Esophagus (tissue), 2 donors: ENCODE results near the gene TGFB1. TPM values are rescaled to one million over a fixed set of nuclear protein-coding genes. Genes with fewer than 3 reads are reported as not detected.

ENCODE experiments used
- H3K27ac ChIP-seq, 2 donors: one replicate each; pipeline ENCODE4 v1.5.1; 2013; ENCODE audit warnings: low read depth in 2 of 2, mild to moderate bottlenecking in 2 of 2, inconsistent platforms in 1 of 2, low read length in 1 of 2, moderate library complexity in 1 of 2
- H3K27me3 ChIP-seq, 2 donors: one replicate each; pipeline ENCODE4 v1.6.1; 2013; ENCODE audit warnings: low read length in 2 of 2, control low read depth in 1 of 2, mild to moderate bottlenecking in 1 of 2; ENCODE audit not compliant: insufficient read depth in 2 of 2, control insufficient read depth in 1 of 2
- H3K36me3 ChIP-seq, 2 donors: one replicate each; pipeline ENCODE4 v1.6.1; 2013; ENCODE audit warnings: low read length in 1 of 2; ENCODE audit not compliant: control insufficient read depth in 2 of 2, insufficient read depth in 2 of 2
- H3K4me1 ChIP-seq, 2 donors: one replicate each; pipeline ENCODE4 v1.6.1; 2013; ENCODE audit warnings: low read length in 1 of 2; ENCODE audit not compliant: control insufficient read depth in 2 of 2, insufficient read depth in 2 of 2
- H3K4me3 ChIP-seq, 2 donors: one replicate each; pipeline ENCODE4 v1.5.1; 2013; ENCODE audit warnings: low read length in 2 of 2, mild to moderate bottlenecking in 2 of 2, low read depth in 1 of 2, moderate library complexity in 1 of 2
- H3K9me3 ChIP-seq, 2 donors: one replicate each; pipeline ENCODE4 v1.6.1; 2013; ENCODE audit warnings: mild to moderate bottlenecking in 2 of 2, low read depth in 1 of 2, low read length in 1 of 2, moderate library complexity in 1 of 2; ENCODE audit not compliant: control insufficient read depth in 2 of 2, insufficient read depth in 1 of 2
- WGBS, 2 donors: extraction: QIAGEN DNeasy Blood & Tissue Kit; methylation state at CpG; one replicate each; pipeline ENCODE4 v1.1.7; 2013; 5-methylcytosine and 5-hydroxymethylcytosine counted together
- polyA plus RNA-seq, 2 donors: library from polyadenylated mRNA; stranded (reverse); fragments of 200-250 nt; gene quantifications; one replicate each; pipeline ENCODE4 v1.2.3, GENCODE V29; 2013
- donor health status: healthy with polysubstance abuse.
- donor health status: Bipolar disorder and iron deficiency.

TGFB1 gene
- polyA plus RNA-seq, 2 donors, result 16.2 to 77.1 TPM

- 15 to 18% methylated on average over 18 to 23 of the region's 23 CpGs for WGBS, 2 donors
Measured at GRCh38 chr19:41324921-41325639, 28.6 kb downstream of the TGFB1 start.

GRCh38 chr19:41324231-41324702 is 29.5 kb downstream of the TGFB1 start:
- H3K27me3 ChIP-seq, result no peaks in the 10 kb centered on the region
- H3K36me3 ChIP-seq, result peaks cover 3 to 36% of the 10 kb centered on the region in 2 donors
- WGBS, 2 donors, result 78 to 80% methylated on average over 7 of the region's 7 CpGs
- H3K4me3 ChIP-seq, result no peak overlapping the region
- peaks cover 2 to 40% of the 10 kb centered on the region in 2 donors for H3K4me1 ChIP-seq
- peak overlapping the region; percentile 48 to 76 for H3K27ac ChIP-seq
- H3K9me3 ChIP-seq, result no peaks in the 10 kb centered on the region

More at GRCh38 chr19:41324921-41325639, 28.6 kb downstream of the TGFB1 start:
- no peaks in the 10 kb centered on the region for H3K27me3 ChIP-seq
- peak overlapping the region; percentile 66 to 76 for H3K27ac ChIP-seq
- H3K4me1 ChIP-seq, result peaks cover 2 to 38% of the 10 kb centered on the region in 2 donors
- peaks cover 3 to 28% of the 10 kb centered on the region in 2 donors for H3K36me3 ChIP-seq
- H3K9me3 ChIP-seq, result no peaks in the 10 kb centered on the region
- H3K4me3 ChIP-seq, result no peak overlapping the region

- H3K36me3 ChIP-seq, result peaks cover 3 to 43% of the 10 kb centered on the region in 2 donors
- peaks cover 2 to 38% of the 10 kb centered on the region in 2 donors for H3K4me1 ChIP-seq
- peak overlapping the region; percentile 76 to 78 for H3K27ac ChIP-seq
- no peak overlapping the region for H3K4me3 ChIP-seq
- no peaks in the 10 kb centered on the region for H3K9me3 ChIP-seq
- WGBS, 2 donors, result 45 to 61% methylated on average over 15 to 16 of the region's 16 CpGs
- H3K27me3 ChIP-seq, result no peaks in the 10 kb centered on the region
Measured at GRCh38 chr19:41323430-41324125, 30.1 kb downstream of the TGFB1 start.

GRCh38 chr19:41323023-41323422 is 30.7 kb downstream of the TGFB1 start:
- Histone ChIP-seq H3K9me3 (no peaks in the 10 kb centered on the region), H3K36me3 (peaks cover 3 to 43% of the 10 kb centered on the region in 2 donors), H3K27ac (peak overlapping the region; percentile 76 to 78), H3K27me3 (no peaks in the 10 kb centered on the region), H3K4me3 (no peak overlapping the region), H3K4me1 (peaks cover 2 to 34% of the 10 kb centered on the region in 2 donors)
- WGBS, 2 donors, result 56 to 59% methylated on average over 7 of the region's 7 CpGs

GRCh38 chr19:41322451-41322850 is 31.3 kb downstream of the TGFB1 start:
- Histone ChIP-seq H3K36me3 (peaks cover 3 to 43% of the 10 kb centered on the region in 2 donors), H3K4me3 (no peak overlapping the region), H3K27me3 (no peaks in the 10 kb centered on the region), H3K4me1 (peaks cover 2 to 29% of the 10 kb centered on the region in 2 donors), H3K9me3 (no peaks in the 10 kb centered on the region), H3K27ac (peak overlapping the region; percentile 76 to 78)
- WGBS, 2 donors, result 88 to 91% methylated on average over 11 of the region's 11 CpGs

GRCh38 chr19:41321600-41322270 is 32.0 kb downstream of the TGFB1 start:
- peak overlapping the region; percentile 2 to 17 for H3K27ac ChIP-seq
- peaks cover 6 to 44% of the 10 kb centered on the region in 2 donors for H3K36me3 ChIP-seq
- WGBS, 2 donors, result 61 to 68% methylated on average over 10 of the region's 10 CpGs
- H3K4me3 ChIP-seq, result no peak overlapping the region
- no peaks in the 10 kb centered on the region for H3K9me3 ChIP-seq
- peaks cover 2 to 24% of the 10 kb centered on the region in 2 donors for H3K4me1 ChIP-seq
- no peaks in the 10 kb centered on the region for H3K27me3 ChIP-seq

- peaks cover 8 to 50% of the 10 kb centered on the region in 2 donors for H3K36me3 ChIP-seq
- WGBS, 2 donors, result 71 to 85% methylated on average over 7 of the region's 7 CpGs
- H3K4me1 ChIP-seq, result peaks cover 2 to 20% of the 10 kb centered on the region in 2 donors
- peaks cover 0 to 1% of the 10 kb centered on the region in 2 donors for H3K9me3 ChIP-seq
- no peaks in the 10 kb centered on the region for H3K27me3 ChIP-seq
- H3K27ac ChIP-seq, result no peak overlapping the region
- H3K4me3 ChIP-seq, result no peak overlapping the region
Measured at GRCh38 chr19:41321204-41321599, 32.5 kb downstream of the TGFB1 start.

- H3K4me1 ChIP-seq, result peaks cover 2 to 13% of the 10 kb centered on the region in 2 donors
- 84 to 85% methylated on average over 4 of the region's 4 CpGs for WGBS, 2 donors
- peaks cover 8 to 56% of the 10 kb centered on the region in 2 donors for H3K36me3 ChIP-seq
- H3K27me3 ChIP-seq, result no peaks in the 10 kb centered on the region
- H3K27ac ChIP-seq, result no peak overlapping the region
- H3K9me3 ChIP-seq, result peaks cover 0 to 1% of the 10 kb centered on the region in 2 donors
- no peak overlapping the region for H3K4me3 ChIP-seq
Measured at GRCh38 chr19:41320568-41320967, 33.2 kb downstream of the TGFB1 start.

GRCh38 chr19:41320185-41320518 is 33.6 kb downstream of the TGFB1 start:
- Histone ChIP-seq H3K4me3 (no peak overlapping the region), H3K27ac (no peak overlapping the region), H3K36me3 (peaks cover 8 to 56% of the 10 kb centered on the region in 2 donors), H3K9me3 (peaks cover 0 to 1% of the 10 kb centered on the region in 2 donors), H3K27me3 (no peaks in the 10 kb centered on the region), H3K4me1 (peaks cover 2 to 9% of the 10 kb centered on the region in 2 donors)
- WGBS, 2 donors, result 84 to 92% methylated on average over 9 to 11 of the region's 11 CpGs
